GM19035 (cell line): Measurements from ENCODE around the gene C2orf68.
"Not testable (repeated sequence)": the region's sequence is repeated elsewhere in the genome, so short reads cannot be mapped to it uniquely, and the experiment has no call there.

Source experiments
- ATAC-seq: cut with Tn5 transposase; IDR thresholded peaks from one replicate; pipeline ENCODE4 v1.9.1; 2021; ENCODE audit not compliant: unreplicated experiment

The C2orf68 gene

DNA sequence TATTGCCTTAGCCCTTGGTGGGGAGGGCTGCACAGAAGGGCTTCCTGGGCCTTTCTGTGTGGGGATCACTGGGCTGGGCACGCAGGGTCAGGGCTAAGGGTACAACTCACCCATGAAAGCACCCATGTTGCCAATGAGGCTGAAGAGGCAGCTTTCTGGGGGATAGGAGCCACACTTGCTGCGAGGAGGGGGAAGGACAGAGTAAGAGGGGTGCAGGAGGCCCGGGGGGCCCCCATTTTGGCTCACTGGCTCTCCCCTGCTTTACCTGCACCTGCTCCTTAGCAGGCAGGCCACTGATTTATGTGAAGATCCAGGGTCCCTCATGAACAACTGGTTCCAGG lies 11.7 kb downstream of the C2orf68 start:
- no peak for ATAC-seq

DNA sequence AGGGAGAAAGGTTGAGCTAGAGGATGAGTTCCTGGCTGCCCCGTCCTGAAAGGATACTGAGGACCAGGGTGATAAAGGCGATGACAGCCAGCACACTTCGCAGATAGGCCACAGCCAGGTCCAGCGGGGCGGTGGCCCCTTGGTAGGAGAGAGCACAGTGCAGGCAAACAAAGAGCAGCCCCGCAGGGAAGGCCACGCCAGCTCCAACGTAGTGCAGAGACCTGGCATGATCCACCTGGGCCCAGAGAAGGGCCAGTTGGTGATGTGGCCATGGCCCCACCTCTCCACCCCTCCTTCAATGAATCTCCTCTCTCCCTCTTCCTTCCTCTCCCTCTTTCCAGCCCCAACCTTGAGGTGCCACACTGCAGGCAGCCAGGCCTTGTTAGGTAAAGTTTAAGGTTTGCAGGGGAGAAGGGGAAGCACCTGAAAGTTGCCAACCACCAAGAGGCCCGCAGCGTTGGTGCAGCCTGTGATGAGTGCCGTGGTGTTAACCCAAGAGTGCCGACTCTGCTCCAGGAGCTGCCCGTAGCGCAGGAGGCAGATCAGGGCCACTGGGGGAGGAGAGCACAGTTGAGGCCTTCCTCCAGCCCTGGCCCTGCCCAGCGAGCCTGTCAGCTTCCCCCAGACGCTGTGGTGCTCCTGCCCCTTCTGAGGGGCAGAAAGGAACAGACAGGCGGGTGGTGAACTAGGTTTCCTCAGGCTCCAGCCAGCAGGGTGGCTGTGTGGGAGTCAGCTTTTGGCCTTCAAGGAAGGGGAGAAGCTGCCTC lies 12.2 kb downstream of the C2orf68 start:
- ATAC-seq: no peak

DNA sequence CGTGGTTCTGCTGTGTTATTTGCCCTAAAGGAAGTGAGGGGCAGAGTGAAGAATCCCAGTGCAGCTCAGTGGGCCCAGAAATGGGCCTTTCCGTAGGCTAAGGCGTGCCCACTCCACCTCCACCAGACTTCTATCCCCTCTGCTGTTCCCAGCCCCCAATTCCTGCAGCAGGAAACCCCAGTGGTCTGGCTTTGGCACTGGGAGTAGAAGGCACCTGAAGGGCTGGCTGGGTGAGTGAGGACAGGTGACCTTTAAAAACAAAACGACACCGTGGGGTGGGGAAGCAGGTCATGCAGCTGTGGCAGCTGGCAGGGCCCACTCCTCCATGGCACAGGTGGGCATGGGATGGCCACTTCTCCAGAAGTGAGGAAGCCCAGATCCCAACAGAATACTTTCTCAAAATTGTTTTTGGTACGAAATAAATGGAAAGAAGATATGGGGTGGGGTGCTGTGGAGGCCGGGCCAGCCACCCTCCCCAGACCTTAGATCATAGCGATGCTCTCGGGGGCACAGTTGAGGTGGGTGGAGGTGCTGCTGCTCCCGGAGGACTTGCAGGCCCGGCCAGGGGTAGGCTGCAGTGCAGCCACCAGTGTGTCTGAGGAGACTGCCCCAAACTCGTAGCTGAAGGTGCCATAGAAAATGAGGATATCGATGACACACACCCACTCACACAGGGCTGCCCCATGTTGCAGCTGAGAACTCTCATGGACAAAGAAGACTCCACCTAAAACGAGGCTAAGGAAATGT lies 13.1 kb downstream of the C2orf68 start:
- ATAC-seq: no peak

DNA sequence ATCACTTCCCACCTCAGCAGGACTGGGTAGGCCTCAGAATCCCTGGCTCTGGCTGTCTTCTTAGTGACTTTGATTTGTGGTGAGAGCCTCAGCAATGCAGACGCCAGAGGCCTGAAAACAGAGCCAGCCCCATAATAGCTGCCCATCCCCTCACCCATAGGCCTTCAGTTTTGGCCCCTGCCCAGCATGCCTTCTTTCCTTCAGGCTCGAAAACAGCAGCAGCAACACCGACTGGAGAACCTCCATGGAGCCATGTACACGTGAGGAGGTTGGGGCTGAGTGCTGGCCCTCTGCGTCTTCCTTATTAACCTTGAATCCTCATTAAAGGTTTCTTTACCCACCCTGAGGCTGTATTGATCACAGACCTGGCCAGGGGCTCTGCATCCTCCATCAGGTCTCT lies 14.6 kb downstream of the C2orf68 start:
- ATAC-seq: no peak

DNA sequence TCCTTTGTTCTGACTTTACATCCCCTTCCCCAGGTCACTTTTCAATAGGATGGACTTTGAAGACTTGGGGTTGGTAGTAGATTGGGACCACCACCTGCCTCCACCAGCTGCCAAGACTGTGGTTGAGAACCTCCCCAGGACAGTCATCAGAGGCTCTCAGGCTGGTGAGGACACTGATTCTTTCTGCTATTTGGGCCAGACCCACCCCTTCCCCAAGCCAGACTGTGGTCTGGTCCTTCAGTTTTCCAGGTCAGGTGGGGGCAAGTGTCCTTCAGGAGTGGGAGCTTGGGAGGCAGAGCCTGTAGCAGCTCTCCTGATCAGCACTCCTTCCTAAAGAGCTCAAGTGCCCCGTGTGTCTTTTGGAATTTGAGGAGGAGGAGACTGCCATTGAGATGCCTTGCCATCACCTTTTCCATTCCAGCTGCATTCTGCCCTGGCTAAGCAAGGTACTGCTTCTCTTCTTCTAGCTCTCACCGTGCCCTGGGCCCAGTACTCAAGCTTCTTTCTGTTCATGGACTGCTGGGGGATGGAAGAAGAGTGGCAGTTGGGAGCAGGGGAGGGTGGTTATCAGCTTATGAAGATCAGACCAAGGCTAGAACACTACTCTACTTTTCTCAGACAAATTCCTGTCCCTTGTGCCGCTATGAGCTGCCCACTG lies 15.3 kb downstream of the C2orf68 start:
- no peak for ATAC-seq

DNA sequence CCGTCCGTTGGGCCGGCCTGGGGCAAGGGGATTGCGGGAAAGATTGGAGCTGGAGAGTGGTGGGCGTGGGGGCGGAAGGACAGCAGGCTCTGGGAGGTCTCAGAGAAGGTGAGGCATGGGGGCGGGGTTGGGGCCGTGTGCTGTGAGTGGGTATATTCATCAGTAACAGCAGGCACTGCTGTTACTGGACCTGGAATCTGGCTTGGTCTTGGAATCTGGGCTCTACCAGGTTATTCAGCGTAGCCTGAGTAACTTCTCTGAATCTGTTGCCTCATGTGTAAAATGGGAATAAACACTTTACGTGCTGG lies 15.9 kb downstream of the C2orf68 start:
- ATAC-seq: no peak

DNA sequence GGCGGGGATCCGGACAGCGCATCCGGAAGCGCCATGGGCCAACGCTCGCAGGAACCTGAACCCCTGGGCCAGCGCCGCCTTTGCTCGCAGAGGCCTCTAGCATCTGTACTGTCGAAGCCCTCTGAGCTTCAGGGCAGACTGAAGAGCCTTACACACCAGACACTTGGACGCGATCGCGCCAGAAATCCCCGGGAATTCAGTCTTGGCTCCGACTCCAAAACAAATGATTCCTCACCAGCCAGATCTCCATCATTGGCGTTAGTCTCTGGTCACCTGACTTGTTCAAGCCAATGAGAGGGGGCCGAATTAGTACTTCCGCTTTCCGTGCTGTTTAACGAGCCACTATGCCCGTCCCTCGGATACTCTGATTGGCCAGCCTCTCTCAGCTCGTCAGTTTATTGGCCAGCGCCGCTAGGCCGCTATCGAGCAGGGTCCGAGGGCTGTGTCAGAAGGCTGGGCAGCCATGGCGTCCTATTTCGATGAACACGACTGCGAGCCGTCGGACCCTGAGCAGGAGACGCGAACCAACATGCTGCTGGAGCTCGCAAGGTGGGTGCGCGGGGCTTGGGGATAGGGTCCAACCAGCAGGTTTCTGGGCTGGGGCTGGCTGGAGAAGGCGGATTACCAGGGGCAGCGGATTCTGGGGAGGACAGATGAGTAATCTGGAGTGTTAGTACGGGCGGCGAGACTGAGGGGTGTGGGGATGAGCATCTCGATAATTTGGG lies 16.4 kb downstream of the C2orf68 start, which contains the start of gene RNF181:
Gene RNF181 (plus strand): TSS at position 445 of the 725 bp plus-strand sequence. CDS start 19 bp downstream, at position 464.
- ATAC-seq: peak; percentile 98

DNA sequence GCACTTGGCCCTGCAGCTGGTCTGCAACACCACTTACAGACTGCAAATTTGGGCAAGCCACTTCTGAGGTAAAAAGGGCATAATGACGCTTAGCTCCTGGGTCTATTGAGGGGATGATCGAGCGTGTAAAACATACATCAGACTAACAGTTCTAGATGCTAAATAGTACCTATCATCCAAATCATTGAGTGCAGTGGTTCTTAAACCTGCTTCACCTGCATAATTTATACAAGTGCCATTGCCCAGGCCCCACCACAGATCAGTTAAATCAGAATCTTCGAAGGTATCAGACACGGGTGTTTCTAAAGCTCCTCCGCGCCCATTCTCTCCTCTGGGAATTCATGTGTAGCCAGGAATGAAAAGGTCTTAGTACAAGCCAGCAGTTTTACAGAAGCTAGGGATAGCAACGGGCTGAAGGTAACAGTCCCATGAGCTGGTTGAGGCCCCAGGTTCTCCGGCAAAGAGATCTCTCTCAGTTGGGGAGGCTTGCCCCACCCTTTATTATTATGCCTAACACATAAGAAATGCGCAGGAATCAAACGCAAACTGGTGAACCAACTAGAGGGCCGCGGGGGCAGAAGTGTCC lies 17.1 kb downstream of the C2orf68 start:
- peak; percentile 2 for ATAC-seq

DNA sequence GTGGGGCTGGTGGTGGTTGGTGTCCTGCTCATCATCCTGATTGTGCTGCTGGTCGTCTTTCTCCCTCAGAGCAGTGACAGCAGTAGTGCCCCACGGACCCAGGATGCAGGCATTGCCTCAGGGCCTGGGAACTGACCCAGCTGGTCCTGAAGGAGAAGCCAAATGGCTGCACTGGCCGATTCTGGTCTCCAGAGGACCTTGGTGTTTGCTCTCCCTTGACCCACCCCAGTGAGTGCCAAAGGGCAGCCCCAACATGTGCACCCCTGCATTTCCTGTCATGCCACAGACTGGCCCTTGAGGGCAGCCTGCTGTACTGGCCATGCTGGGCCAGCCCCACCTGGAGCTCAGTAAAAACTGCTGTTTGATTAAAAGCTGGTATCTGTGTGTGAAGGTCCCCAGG lies 18.8 kb downstream of the C2orf68 start:
- no peak for ATAC-seq

DNA sequence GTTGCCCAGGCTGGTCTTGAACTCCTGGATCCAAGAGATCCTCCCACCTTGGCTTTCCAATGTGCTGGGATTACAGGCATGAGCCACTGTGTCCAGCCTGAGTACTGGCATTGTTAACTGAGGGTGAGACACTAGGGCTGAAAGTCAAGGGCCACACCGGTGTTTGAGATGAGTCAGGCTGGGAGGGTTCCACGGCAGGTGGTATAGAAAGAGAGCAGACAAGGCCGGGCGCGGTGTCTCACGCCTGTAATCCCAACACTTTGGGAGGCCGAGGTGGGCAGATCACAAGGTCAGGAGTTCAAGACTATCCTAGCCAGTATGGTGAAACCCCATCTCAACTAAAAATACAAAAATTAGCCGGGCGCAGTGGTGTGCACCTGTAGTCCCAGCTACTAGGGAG lies 19.6 kb downstream of the C2orf68 start:
- ATAC-seq: not testable (repeated sequence)

DNA sequence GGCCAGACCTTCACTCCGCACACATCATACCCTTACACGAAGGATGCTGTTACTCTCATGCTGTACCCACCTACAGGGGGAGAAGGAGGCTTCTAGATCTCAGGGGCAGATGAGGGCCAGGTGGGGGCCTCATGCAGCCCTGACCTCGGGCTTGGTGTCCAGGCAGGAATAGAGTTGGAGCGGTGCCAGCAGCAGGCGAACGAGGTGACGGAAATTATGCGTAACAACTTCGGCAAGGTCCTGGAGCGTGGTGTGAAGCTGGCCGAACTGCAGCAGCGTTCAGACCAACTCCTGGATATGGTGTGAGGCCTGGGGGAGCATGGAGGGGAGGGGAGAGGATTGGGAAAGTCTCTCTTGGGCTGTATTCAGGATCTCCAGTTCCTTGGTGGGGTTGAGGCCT lies 20.3 kb downstream of the C2orf68 start:
- no peak for ATAC-seq

DNA sequence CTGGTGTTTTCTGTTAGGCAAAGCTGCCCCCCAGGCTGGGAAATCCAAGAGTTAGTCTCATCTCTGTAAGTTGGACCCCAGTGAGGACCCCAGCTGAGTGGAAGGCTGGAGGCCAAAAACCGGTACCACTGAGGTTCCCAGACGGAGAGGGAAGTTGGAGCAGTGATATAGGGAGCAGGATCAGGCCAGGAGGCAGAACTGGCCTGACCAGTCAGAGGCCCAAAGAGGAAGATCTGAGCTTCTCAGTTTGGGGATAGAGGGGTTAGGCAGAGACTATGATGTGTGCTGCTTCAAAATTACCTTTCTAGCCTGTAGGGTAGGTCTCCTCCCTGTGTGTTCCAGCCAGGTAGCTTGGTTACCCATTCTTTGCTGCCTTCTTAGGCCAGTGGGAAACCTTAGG lies 20.9 kb downstream of the C2orf68 start:
- ATAC-seq: no peak

DNA sequence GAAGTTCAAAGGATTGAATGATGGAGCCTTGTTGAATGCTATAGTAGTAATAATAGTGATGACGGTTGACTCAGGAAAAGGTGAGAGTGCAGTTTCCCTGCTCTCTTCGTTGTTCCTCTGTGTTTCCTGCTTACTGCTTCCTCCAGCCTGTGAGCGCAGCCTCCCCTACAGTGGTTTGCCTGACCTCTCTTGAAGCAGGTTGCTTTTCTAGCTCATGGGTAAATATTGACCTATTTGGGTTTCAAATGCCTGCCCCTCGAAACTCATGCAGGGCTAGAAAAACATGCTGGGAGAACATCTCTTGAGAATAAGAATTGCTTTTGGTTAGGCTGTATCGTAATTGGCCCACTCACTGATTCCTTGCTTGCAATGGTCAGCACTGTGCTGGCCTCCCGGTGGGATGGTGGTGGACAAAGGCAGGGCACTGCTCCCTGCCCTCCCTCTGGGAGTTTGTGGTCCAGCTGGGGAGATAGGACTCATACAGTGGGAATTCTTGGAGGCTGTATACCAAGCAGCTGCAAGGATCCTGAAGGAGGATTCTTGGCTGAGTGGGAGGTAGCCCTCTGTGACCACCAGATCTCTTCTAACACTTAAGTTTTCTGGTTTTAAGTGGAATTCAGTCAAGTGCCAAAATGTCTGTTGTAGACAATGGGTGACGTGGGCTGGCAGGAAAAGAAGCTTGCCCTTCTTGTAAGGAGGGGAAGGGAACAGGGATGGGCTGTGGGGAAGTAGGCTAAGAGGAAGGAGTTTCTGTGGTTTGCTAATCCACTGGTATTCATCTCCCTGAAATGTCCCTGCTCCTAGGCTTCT lies 21.7 kb downstream of the C2orf68 start:
- no peak for ATAC-seq

DNA sequence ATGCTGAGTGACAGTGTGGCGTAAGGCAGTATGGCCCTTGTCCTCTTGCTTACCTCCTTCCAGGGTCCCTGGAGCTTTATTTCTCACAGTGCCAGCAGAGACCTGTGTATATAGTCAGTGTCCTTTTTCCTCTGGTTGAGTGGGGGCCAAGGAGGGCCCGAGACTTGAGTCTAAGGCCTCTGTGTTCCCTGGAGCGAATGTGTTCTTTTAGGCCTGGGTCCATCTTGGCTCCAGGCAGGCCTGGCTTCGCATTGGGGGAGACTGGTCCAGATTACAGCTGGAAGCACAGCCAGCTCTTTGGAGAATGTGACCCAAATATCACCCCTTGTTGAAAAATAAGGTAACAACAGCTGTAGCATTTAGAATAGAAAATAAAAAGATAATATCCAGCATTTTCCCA lies 22.7 kb downstream of the C2orf68 start:
- no peak for ATAC-seq

DNA sequence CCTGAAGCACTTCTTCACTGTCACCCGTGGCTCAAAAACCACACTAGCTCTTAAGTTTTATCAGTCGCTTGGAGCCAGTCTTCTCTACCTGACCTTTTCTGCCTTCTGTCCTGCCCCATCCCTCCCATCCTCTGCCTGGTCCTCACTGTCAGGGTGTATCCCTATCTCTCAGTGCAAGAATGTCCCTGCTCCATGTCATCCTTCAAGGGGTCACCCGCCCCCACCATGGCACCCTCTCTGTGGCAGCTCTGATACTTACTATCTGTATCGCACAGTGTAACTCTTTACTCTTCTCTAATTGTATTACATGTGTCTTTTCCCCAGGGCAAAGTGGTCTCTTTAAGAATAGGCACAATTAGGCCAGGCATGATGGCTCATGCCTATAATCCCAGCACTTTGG lies 23.2 kb downstream of the C2orf68 start:
- ATAC-seq: no peak

DNA sequence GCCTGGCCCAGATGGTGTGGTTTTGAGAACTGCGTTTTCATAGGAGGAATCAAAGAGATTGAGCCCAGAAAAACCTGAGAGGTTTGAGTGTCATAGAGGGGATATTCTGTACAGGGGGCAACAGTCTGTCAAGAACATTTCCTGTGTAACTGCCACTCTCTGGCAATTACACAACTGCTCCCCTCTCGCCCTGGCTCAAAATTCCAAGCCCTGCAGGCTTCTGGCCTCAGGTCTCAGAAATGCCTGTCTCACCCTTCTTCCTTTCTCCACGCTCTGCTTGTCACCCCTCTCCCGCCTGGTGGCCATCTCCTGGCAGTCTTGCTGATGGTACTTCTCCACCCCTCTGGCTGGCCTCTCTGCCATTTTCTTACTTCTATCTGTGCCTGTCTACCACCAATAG lies 23.6 kb downstream of the C2orf68 start:
- ATAC-seq: no peak

DNA sequence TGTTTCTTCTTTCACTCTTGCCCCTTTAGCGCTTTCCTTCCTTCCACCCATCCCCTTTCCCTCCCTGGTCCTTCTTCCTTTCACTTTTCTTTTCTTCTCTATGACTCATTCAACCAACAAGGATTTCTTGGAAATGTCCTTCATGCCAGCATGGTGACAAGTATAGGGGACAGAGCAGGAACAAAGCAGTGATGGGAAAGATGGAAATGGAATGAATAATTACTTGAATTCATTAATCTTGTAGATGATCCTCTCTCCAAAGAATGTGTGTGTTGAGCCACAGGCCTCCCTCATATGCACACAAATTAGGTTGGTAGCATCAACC lies 26.1 kb downstream of the C2orf68 start:
- ATAC-seq: no peak

DNA sequence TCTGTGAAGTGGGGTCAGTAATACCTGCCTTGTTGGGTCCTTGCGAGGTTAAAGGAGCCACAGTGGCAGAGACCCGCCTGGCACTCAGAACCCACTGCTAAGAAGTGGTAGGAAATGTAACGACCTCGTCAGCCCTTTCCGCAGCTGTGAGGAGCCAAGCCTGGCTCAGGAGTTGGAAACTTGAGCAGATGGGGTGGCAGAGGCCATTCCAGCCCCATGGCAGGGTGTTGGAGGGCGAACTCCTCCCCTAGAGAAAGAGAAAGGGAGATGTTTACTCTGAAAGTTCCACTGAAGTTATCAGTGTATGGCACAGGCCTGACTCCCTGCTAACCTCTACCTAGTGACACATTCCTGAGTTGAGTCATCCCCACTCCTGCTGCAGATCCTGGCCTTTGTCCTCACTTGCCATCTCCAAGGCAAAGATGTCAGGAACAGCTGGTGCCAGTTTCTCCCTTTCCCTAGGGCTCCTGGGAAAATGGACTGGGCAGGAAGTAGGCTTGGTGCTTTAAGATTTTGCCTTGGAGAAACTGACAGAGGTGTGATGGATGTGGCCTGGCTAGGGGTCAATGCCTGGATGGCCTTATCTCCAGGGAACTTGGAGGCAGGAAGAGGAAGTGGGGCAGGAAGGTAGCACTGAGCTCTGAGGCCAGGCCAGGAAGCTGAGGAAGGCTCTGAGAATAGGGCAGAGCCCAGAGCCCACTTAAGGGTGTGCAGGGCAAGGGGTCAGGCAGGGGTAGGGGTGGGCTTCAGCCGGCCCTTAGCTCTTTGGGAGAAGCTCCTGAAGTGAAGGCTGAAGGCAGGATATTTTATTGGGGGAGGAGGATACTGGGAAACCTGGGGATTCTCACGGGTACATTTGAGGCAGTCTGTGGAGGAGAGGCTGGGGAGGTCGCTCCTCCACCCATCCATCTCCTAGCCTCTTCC lies 26.7 kb downstream of the C2orf68 start:
- peak; percentile 42 for ATAC-seq

DNA sequence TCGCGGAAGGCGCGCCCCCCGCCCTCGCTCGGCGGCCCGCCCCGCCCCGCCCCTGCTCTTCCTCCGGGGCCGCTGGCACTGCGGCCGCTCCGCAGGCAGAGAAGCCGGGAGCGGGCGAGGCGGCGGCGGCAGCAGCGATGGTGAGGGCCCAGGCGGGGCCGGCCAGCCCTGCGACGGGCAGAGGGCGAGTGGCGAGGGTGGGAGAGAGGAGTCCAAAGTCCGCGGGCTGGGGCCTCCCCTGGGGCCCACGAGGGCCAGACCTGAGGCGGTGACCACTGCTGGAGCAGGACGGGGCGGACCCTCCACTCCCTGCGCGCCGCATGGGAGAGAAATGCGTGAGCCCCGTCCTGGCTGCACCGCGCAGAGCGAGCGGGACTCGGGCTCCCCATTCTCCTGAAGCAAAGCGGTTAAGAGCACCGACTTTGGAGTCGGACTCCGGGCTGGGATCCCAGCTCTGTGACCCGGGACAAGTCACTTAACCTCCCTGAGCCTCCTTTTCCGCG lies 27.5 kb downstream of the C2orf68 start, which contains the start of gene VAMP5:
Gene VAMP5 (plus strand): TSS at position 78 of the 503 bp plus-strand sequence. CDS start 60 bp downstream, at position 138.
- ATAC-seq: peak; percentile 42
